Naive B cell (primary cell): ENCODE results near the gene C9. TPM values are rescaled to one million over a fixed set of nuclear protein-coding genes. Genes with fewer than 3 reads are reported as not detected.
"Not testable (repeated sequence)": the region's sequence is repeated elsewhere in the genome, so short reads cannot be mapped to it uniquely, and the experiment has no call there.

ENCODE experiments used
- ATAC-seq, 2 donors: fragments of 150-1000 bp; cut with Tn5 transposase; 2 replicates each; pipeline ENCODE4 v1.10.0; 2021; ENCODE audit warnings: low read depth in 2 of 2, mild to moderate bottlenecking in 2 of 2, moderate library complexity in 2 of 2
- DNase-seq: peaks from one replicate; pipeline ENCODE4 v3.0.0; 2022
- H3K27ac Mint-ChIP-seq, 6 donors: one replicate each; pipeline ENCODE4 v1.8.0; 2020 to 2022; ENCODE audit warnings: mild to moderate bottlenecking in 6 of 6, mixed read lengths in 6 of 6, moderate library complexity in 5 of 6, inconsistent platforms in 2 of 6
- H3K27me3 Mint-ChIP-seq, 3 donors: one replicate each; pipeline ENCODE4 v1.8.0; 2021 to 2022; ENCODE audit warnings: mixed read lengths in 3 of 3, mild to moderate bottlenecking in 1 of 3
- H3K36me3 Mint-ChIP-seq, 2 donors: one replicate each; pipeline ENCODE4 v1.8.0; 2020 to 2022; ENCODE audit warnings: mixed read lengths in 2 of 2, inconsistent platforms in 1 of 2, mild to moderate bottlenecking in 1 of 2
- H3K4me1 Mint-ChIP-seq, 3 donors: one replicate each; pipeline ENCODE4 v1.8.0; 2020 to 2022; ENCODE audit warnings: mixed read lengths in 3 of 3, inconsistent platforms in 1 of 3, mild to moderate bottlenecking in 1 of 3, moderate library complexity in 1 of 3
- H3K4me3 Mint-ChIP-seq, 8 donors: one replicate each; pipeline ENCODE4 v1.8.0; 2020 to 2022; ENCODE audit warnings: mild to moderate bottlenecking in 8 of 8, mixed read lengths in 8 of 8, moderate library complexity in 8 of 8, inconsistent platforms in 2 of 8
- H3K9me3 Mint-ChIP-seq, 7 donors: one replicate each; pipeline ENCODE4 v1.8.0; 2020 to 2022; ENCODE audit warnings: mixed read lengths in 7 of 7, mild to moderate bottlenecking in 5 of 7, inconsistent platforms in 2 of 7, moderate library complexity in 1 of 7
- polyA plus RNA-seq, 6 donors: library from polyadenylated mRNA; unstranded; fragments of 300-500 nt; fragmentation: Illumina TruSeq; gene quantifications; one replicate each; pipeline ENCODE4 v1.2.3, GENCODE V29; 2021; ENCODE audit warnings: low read depth in 6 of 6

The C9 gene
- not detected for polyA plus RNA-seq

DNA sequence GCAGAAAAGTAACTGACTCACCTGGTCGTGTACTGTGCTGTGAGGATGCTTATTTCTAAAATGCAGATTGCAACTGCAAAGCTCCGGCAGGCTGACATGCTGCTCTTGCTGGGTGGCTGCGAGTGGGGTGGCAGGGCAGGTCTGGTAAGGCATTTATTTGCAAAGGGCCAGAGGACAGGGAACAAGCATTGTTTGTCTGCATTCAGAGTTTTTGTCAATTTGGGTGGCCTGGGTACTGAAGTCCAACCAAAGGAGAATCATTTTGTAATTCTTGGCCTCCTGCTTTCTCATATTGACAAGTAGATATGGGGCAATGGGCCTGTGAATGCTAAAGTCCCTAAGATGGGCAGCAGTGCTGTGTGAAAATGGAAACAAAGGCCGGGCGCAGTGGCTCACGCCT, at the start of gene C9:
C9 (minus strand) TSS at position 129 of the 400 bp plus-strand sequence; CDS start at position 98, 31 bp downstream.
- ATAC-seq (no peak), DNase-seq (no peak)
- Mint-ChIP-seq H3K27ac (no peak within 1 kb of the TSS), H3K27me3 (peaks cover 0 to 8% (median 3%) of the 10 kb centered on the region in 3 donors), H3K36me3 (no peaks in the 10 kb centered on the region), H3K4me3 (no peak within 1 kb of the TSS), H3K4me1 (no peaks in the 10 kb centered on the region), H3K9me3 (no peaks in the 10 kb centered on the region)

DNA sequence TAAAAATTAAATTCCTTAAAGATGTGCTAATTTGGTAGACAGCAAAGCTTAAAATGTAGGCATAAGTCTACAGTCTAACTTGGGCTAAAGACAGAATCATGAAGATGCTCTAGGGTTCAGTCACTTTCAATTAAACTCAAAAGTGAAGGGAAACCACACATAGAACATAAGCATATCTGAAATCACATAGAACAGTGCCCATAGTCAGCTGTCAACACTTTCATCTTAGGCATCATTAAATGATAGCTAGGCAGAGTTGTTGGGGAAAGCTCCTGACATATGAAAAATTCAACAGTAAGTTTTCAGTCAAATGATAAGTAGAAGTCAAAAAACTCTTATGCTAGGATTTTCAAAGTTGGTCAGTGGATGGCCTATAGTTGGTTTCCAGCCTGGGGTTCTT, 49.5 kb upstream of the C9 start:
- Mint-ChIP-seq H3K36me3 (no peaks in the 10 kb centered on the region), H3K27ac (no peak overlapping the region), H3K4me1 (no peaks in the 10 kb centered on the region), H3K27me3 (no peaks in the 10 kb centered on the region), H3K9me3 (no peaks in the 10 kb centered on the region), H3K4me3 (no peak overlapping the region)
- ATAC-seq (no peak), DNase-seq (no peak)

DNA sequence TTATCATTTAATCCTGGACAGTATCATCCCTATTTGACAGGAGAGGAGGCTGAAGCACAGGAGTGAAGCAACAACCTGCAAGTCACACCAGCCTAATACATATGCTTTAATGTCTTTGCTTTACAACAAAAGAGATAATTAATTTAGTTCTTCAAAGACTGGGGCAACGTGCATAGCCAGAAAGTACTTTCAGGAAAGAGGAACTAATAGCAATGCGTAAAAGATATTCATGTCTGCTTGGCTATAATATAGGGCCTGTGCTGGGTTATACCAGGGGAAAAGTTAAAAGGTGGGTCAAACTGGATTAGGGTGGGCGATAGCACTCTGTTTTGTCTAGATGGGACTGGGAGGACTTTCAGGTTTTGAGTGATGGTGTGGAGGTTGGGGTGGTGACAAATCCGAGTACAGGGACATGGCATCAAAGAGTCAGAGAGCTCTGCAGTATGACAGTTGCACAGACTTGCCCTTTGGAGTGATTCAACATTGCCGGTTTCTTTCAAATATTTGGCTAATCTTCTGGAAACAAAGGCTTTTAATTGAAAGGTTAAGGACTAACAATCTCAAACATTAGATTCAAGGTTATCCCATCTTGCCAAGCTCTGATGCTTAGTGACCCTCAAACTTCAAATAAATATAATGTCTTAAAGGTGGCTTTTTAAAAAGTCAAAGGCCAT, 48.6 kb upstream of the C9 start:
- no peak for ATAC-seq
- H3K36me3 Mint-ChIP-seq: no peaks in the 10 kb centered on the region
- no peak overlapping the region for H3K27ac Mint-ChIP-seq
- DNase-seq: no peak
- H3K9me3 Mint-ChIP-seq: no peaks in the 10 kb centered on the region
- peaks cover 0 to 2% (median 0%) of the 10 kb centered on the region in 3 donors for H3K27me3 Mint-ChIP-seq
- no peak overlapping the region for H3K4me3 Mint-ChIP-seq
- no peaks in the 10 kb centered on the region for H3K4me1 Mint-ChIP-seq

DNA sequence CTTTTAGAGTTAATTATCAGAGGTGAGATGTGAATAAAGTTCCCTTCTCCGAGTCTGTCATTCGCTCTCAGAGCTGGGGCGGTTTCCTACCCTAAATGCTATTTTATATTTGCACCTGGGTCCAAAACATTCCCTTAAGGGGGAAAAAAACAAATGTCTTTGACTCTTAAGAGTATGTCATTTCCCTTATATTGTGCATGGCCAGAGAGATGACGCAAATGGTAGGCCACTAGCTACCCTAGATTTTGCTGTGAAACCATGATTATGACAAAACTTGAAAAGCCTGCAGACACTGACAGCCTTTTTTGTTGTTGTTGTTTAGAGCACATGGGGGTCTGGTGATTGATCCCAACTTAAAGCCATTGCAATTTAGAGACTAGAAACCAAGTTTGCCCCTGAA, 47.7 kb upstream of the C9 start:
- Mint-ChIP-seq H3K4me1 (no peaks in the 10 kb centered on the region), H3K4me3 (no peak overlapping the region), H3K27me3 (peaks cover 0 to 5% (median 0%) of the 10 kb centered on the region in 3 donors), H3K9me3 (no peaks in the 10 kb centered on the region), H3K36me3 (no peaks in the 10 kb centered on the region), H3K27ac (no peak overlapping the region)
- DNase-seq (no peak), ATAC-seq (no peak)

DNA sequence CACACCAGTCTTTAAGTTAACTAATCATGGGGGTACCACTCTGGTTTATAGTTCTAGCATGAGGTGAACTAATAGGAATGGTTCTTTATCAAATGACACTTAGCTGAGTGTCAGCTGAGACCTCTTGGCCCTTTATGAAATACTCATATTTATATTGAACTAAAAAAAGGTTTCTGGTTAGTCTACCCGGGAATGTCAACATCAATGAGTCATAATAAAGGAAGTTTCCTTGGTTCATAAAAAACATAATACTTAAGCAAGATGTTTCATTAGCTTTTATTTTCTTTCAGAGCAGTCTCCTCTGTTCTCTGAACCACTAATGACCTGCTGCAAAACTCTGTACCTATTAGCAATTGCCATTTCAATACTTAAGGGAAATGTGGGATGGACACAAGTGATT, 46.8 kb upstream of the C9 start:
- no peaks in the 10 kb centered on the region for H3K4me1 Mint-ChIP-seq
- no peak overlapping the region for H3K4me3 Mint-ChIP-seq
- no peak overlapping the region for H3K27ac Mint-ChIP-seq
- no peaks in the 10 kb centered on the region for H3K9me3 Mint-ChIP-seq
- ATAC-seq (no peak), DNase-seq (no peak)
- H3K27me3 Mint-ChIP-seq: peaks cover 0 to 7% (median 2%) of the 10 kb centered on the region in 3 donors
- no peaks in the 10 kb centered on the region for H3K36me3 Mint-ChIP-seq

DNA sequence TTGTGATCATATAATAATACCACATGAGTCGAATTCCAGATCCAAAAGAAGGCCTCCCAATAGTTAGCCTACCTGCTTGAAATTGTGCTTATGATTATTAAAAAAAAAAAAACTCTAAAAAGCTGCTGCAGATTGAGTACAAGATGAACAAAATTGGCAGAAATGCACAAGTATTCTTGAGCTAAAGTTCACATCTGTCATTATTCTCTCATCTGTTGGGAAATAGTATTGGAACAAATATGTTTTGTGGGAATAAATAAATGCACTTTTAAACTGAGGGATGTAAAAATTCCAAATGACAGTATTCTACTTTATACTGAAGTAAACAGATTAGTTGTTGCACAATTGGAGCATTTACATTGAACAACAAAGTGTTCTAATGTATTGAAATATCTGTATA, 44.7 kb upstream of the C9 start:
- no peak overlapping the region for H3K27ac Mint-ChIP-seq
- H3K4me1 Mint-ChIP-seq: no peaks in the 10 kb centered on the region
- DNase-seq: no peak
- H3K27me3 Mint-ChIP-seq: peaks cover 0 to 13% (median 7%) of the 10 kb centered on the region in 3 donors
- H3K36me3 Mint-ChIP-seq: no peaks in the 10 kb centered on the region
- no peak overlapping the region for H3K4me3 Mint-ChIP-seq
- ATAC-seq: no peak
- H3K9me3 Mint-ChIP-seq: no peaks in the 10 kb centered on the region

DNA sequence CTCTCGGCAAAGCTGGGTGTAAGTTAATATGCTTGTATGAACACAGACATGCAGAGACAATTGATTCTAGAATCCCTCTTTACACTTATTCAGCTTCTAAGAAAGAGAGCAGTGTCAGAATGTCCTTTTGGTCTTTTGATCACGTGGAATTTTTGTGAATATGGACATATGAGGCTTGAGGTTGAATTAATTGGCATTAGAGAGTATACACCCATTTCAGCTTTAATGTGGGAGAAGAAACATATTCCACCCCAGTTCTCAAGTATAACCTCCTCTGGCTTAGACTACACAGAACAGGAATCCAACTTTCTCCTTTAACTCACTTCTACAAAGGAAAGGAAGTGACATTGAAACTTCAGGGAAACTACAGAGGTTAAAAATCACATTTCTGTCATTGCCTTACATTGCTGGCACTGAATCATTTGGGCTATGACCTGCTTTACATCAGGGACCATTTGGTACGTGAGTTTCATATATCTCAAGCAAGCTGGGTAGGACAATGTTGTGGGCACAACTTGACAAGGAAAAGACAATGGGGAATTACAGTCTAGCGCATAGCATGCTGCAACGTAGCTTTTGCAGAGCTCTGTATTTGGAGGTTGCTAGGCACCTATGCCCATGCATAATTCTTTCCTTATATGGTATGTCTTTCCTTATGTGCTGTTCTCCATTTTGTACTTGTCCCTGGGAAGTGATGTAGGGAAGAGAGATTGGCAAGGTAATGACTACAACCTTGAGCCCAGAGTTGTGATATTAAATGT, 41.0 kb upstream of the C9 start:
- H3K4me1 Mint-ChIP-seq: no peaks in the 10 kb centered on the region
- ATAC-seq (no peak), DNase-seq (no peak)
- H3K27me3 Mint-ChIP-seq: peaks cover 0 to 13% (median 7%) of the 10 kb centered on the region in 3 donors
- H3K27ac Mint-ChIP-seq: no peak overlapping the region
- H3K36me3 Mint-ChIP-seq: no peaks in the 10 kb centered on the region
- H3K4me3 Mint-ChIP-seq: no peak overlapping the region
- H3K9me3 Mint-ChIP-seq: peaks cover 0 to 3% (median 0%) of the 10 kb centered on the region in 7 donors

DNA sequence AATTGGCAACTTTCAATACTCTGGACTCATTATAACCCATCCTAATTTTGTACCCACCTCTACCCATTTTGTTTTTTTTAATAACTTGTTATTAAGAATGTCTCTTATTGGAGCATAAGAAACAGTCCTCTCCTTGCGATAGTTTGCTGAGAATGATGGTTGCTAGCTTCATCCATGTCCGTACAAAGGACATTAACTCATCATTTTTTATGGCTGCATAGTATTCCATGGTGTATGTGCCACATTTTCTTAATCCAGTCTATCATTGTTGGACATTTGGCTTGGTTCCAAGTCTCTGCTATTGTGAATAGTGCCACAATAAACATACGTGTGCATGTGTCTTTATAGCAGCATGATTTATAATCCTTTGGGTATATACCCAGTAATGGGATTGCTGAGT, 39.5 kb upstream of the C9 start:
- not testable (repeated sequence) for H3K27ac Mint-ChIP-seq, H3K4me1 Mint-ChIP-seq, H3K36me3 Mint-ChIP-seq, H3K9me3 Mint-ChIP-seq, DNase-seq, ATAC-seq
- Mint-ChIP-seq H3K27me3 (peaks cover 0 to 13% (median 7%) of the 10 kb centered on the region in 3 donors), H3K4me3 (peak overlapping the region in 1 of 8 donors; percentile 23)

DNA sequence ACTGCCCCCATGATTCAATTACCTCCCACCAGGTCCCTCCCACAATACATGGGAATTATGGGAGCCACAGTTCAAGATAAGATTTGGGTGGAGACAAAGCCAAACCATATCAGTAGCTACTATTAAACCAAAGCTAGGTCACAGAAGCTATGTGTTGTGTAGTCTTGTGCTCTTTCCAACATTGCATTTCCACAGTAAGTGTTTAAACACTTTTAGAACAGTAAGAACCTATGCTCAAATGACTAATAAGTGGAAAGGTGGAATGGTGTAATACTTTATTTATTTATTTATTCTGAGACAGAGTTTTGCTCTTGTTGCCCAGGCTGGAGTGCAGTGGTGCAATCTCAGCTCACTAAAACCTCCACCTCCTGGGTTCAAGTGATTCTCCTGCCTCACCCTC, 37.8 kb upstream of the C9 start:
- not testable (repeated sequence) for H3K27me3 Mint-ChIP-seq, ATAC-seq, H3K36me3 Mint-ChIP-seq, H3K4me1 Mint-ChIP-seq, H3K9me3 Mint-ChIP-seq, H3K4me3 Mint-ChIP-seq, DNase-seq
- peak overlapping the region in 1 of 6 donors; percentile 7 for H3K27ac Mint-ChIP-seq

DNA sequence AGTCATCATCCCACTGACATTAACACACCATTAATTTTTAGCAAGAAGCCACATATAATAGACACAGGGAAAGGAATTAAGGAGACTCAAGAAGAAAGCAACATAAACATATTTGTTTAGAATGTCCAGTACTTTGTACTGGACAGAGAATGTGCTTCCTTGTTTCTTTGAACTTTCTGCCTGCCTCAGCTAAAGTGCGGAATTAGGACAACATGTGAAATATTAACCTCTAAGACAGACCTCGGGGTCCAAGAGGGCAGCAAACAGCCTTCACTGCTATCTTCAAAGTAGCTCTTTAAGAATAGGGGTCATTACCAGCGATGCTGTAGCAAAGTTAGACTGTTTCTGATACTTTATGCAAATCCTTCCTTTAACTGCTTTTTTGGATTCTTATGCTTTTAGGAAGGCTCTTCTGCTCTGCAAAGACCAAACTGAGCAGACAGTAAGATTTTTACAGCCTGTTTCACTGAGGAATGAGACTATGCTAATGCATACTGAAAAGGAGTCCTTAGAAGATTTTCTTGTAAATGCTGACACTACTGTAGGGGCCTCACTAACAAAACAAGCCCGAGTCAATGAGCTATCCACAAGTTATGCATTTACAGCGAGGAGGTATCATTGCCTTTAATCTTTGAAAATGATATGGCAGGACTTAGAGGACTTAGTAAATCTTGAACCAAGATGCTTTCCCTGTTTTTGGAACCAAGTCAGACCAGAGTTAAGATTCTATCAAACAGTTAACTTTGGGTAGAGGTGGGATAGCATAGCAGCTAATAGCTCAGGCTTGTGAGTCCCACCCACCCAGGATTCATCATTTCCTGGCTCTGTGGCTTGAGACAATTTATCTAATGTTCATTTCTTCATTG, 36.7 kb upstream of the C9 start:
- H3K27ac Mint-ChIP-seq: no peak overlapping the region

DNA sequence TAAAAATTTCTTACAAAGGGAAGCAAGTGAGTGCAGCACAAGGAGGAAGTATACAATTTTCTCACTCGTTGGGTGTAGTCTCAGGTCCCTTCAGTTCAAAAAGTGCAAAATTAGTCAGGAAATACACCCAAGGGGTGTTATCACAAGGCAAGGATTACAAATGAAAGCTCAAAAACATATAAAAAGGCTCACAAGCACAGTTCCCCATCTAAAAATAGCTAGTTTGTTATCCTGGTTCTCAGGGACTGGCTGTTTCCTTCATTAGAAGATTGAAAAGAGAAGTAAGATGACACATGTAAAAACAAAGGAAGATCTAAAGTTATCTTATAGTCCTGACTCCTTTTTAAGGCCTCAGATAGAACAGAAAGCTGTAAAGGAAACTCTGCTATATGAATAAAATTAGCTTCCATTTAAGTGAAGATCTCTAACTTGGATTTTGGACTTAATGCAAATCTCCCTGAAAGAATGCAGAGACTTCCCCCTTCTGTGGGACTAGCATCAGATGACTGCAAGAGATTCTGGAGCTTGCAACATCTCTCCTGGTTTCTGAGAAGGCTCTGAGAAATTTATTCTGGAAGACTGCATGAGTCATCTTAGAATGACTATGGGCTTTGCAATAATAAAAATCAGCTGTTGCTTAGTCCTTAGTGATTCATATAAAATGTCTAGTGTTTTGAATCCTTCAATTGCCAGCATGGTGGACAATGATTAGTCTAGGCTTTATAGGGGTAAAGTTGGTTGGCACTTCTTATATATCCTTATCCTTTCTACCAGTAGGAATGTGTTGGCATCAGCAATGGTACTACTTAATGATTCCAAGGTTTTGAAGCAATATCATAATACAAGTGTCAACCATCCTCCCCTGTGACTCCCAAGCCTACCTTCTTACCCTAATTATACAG, 35.1 kb upstream of the C9 start:
- H3K4me3 Mint-ChIP-seq: no peak overlapping the region
- DNase-seq (no peak), ATAC-seq (peak; percentile 20 to 27)
- peaks cover 0 to 3% (median 0%) of the 10 kb centered on the region in 7 donors for H3K9me3 Mint-ChIP-seq
- H3K36me3 Mint-ChIP-seq: no peaks in the 10 kb centered on the region
- no peaks in the 10 kb centered on the region for H3K27me3 Mint-ChIP-seq
- H3K27ac Mint-ChIP-seq: peak overlapping the region in 3 of 6 donors; percentile 5 to 20 (median 7)
- peaks cover 4 to 5% (median 5%) of the 10 kb centered on the region in 3 donors for H3K4me1 Mint-ChIP-seq

More for the DNA sequence above, 36.7 kb upstream of the C9 start:
- no peak for ATAC-seq
- H3K27me3 Mint-ChIP-seq: peaks cover 0 to 4% (median 4%) of the 10 kb centered on the region in 3 donors
- no peak overlapping the region for H3K4me3 Mint-ChIP-seq
- no peak for DNase-seq
- H3K36me3 Mint-ChIP-seq: no peaks in the 10 kb centered on the region
- H3K9me3 Mint-ChIP-seq: peaks cover 0 to 3% (median 0%) of the 10 kb centered on the region in 7 donors
- peaks cover 4 to 5% (median 5%) of the 10 kb centered on the region in 3 donors for H3K4me1 Mint-ChIP-seq

DNA sequence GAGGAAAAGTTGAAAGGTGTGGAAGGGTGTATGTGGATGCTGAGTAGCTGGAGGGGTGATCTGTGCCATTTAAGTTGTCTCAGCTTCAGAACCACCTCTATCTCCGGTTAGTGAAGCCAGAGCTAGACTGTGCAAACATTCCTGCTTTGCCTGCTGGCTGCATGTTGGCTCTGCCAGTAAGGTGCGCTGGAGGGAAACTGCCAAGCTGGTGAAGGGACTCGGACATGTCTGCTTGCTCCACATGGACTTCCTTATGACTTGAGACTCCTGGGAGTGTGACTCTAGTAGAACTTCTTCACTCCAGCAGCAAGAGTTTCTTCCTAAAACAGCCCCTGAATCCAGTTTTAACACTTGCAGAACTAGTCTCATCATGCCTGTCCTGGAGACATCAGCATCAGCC, 32.5 kb upstream of the C9 start:
- no peak overlapping the region for H3K4me3 Mint-ChIP-seq
- H3K27ac Mint-ChIP-seq: no peak overlapping the region
- no peaks in the 10 kb centered on the region for H3K36me3 Mint-ChIP-seq
- no peak for ATAC-seq
- no peaks in the 10 kb centered on the region for H3K9me3 Mint-ChIP-seq
- peaks cover 4 to 5% (median 5%) of the 10 kb centered on the region in 3 donors for H3K4me1 Mint-ChIP-seq
- no peaks in the 10 kb centered on the region for H3K27me3 Mint-ChIP-seq
- DNase-seq: no peak

DNA sequence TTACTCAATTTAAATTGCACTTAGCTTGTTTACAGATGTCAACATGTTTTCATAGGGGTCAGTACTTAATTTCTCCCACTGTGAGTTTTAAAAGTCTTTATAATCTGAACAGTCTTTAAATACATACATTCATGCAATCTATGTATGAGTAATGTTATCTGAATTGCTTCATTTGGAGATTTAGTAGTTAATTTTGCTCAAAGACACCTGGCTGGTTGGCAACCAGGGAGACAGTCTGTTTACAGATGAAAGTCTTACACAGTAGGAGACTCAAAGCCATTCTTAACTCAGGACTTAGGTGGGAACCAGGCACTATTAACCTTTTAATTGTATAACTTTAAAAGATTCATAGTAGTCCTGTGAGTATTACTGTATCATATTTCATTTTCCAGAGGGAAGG, 31.2 kb upstream of the C9 start:
- H3K27ac Mint-ChIP-seq: peak overlapping the region in 1 of 6 donors; percentile 3
- no peaks in the 10 kb centered on the region for H3K9me3 Mint-ChIP-seq
- no peaks in the 10 kb centered on the region for H3K27me3 Mint-ChIP-seq
- DNase-seq (no peak), ATAC-seq (no peak)
- no peaks in the 10 kb centered on the region for H3K36me3 Mint-ChIP-seq
- no peak overlapping the region for H3K4me3 Mint-ChIP-seq
- H3K4me1 Mint-ChIP-seq: peaks cover 4 to 5% (median 5%) of the 10 kb centered on the region in 3 donors
